LNCaP clone FGC (cell line): ENCODE data around the gene HSPA12A.
A peak's percentile ranks its signal among the peaks of the same experiment; 100 is the strongest.

Source experiments
- DNase-seq: peaks from one replicate; pipeline ENCODE4 v3.0.0-alpha.2; 2011; ENCODE audit warnings: low read depth
- H3K4me3 ChIP-seq: 2 replicates; pipeline ENCODE4 v1.5.1; 2011; ENCODE audit warnings: mild to moderate bottlenecking, low read depth, low read length, control low read depth
- TF ChIP-seq, protein P1 (sequence below): IDR thresholded peaks from 2 replicates; pipeline ENCODE4 v1.5.1; 2012; ENCODE audit warnings: mild to moderate bottlenecking; ENCODE audit not compliant: control insufficient read depth, insufficient read depth; ENCODE audit errors: extremely low read depth

HSPA12A gene

DNA sequence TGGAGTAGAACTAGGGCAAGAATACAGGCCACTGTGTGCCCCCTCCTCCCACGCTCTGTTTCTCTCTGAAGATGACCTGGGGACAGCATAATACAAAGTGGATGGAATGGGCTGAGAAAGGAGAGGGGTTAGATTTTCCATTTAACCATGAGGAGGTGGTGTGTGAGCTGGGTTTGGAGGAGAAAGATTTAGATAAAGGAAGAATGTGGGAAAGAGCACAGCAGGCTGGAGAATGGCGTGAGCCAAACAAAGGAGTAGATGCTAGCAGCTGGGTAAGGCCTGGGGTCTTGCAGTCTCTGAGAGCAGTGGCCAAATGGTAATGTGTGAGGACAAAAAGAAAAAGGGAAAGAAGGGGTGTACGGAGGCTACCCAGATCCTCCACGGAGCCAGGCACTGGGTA lies 113.0 kb downstream of the HSPA12A start:
- TF ChIP-seq, protein P1, sequence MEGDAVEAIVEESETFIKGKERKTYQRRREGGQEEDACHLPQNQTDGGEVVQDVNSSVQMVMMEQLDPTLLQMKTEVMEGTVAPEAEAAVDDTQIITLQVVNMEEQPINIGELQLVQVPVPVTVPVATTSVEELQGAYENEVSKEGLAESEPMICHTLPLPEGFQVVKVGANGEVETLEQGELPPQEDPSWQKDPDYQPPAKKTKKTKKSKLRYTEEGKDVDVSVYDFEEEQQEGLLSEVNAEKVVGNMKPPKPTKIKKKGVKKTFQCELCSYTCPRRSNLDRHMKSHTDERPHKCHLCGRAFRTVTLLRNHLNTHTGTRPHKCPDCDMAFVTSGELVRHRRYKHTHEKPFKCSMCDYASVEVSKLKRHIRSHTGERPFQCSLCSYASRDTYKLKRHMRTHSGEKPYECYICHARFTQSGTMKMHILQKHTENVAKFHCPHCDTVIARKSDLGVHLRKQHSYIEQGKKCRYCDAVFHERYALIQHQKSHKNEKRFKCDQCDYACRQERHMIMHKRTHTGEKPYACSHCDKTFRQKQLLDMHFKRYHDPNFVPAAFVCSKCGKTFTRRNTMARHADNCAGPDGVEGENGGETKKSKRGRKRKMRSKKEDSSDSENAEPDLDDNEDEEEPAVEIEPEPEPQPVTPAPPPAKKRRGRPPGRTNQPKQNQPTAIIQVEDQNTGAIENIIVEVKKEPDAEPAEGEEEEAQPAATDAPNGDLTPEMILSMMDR, result no peak
- no peak overlapping the region for H3K4me3 ChIP-seq
- no peak for DNase-seq

- TF ChIP-seq, protein P1, result peak; percentile 97
- peak; percentile 4 for DNase-seq
- peak overlapping the region; percentile 48 for H3K4me3 ChIP-seq
These were observed 114.9 kb downstream of the HSPA12A start for GRCh38 chr10:116627386-116627933.

DNA sequence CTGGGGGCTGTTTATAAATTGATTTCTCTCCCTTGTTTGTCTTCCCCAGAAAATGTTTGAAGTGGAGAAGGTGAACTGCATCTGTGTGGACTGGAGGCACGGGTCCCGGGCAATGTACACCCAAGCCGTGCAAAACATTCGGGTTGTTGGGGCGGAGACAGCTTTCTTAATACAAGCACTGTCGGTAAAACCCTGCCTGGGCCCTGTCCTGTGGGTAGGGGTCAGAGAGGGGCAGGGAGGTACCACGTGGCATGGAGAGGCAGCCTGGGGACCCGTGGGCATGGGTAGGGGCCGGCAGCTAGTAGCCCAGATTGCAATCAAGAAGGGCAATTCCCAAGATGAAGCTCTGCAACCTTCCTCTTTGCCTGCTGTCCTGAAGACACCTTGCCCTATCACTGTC lies 115.6 kb downstream of the HSPA12A start:
- DNase-seq, result no peak
- no peak overlapping the region for H3K4me3 ChIP-seq
- TF ChIP-seq, protein P1, result no peak

DNA sequence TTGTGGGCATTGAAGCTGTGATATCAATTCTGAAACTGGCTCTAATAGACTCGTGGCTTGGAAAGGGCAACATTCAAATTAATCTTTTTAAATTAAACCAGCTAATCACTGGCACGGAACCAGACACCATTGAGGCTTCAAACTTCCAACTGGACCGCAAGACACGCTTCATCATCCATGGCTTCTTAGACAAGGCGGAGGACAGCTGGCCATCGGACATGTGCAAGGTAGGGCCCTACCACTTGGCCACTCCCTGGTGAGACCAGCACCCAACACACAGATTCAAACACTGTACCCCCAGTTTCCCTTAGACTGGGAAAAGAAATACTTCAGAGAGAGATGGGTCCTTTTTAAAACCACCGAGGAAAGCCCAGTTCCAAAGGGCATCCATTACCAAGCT lies 116.5 kb downstream of the HSPA12A start:
- H3K4me3 ChIP-seq, result no peak overlapping the region
- DNase-seq, result no peak
- TF ChIP-seq, protein P1, result no peak

DNA sequence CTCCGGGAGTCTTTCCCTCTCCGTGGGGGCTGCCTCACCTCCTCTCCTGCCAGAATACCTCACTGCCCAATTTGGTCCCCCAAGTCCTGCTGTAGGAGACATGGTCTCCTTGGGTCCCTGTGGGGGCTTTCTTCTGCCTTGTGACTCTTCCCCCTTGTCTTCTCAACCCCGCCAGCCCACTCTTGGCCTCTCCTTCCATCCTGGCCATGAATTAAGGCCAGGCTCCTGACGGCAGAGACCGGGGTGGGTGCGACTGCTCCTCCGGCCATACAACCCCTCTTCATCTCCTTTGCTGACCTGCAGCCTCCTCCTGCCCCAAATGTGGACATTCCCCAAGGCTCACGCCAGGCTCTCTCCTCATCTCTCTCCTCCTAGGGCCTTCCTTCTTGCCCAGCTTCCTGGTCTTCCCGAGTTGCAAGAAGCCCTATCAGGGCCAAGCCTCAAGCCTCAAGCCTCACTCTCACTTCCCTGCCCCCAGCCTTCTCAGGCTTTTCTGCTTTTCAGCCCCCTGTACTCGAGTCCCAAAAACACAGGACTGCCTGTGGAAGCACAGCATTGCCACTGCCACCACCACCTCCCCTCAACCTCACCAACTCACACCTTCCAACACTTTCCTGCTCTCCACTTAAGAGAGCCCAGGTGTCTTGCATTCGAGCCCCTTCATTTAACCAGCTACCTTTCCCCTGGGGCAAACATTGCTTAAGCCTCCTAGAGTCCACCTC lies 120.3 kb downstream of the HSPA12A start:
- TF ChIP-seq, protein P1, result no peak
- no peak for DNase-seq
- no peak overlapping the region for H3K4me3 ChIP-seq

GRCh38 chr10:116621476-116621875 lies 120.9 kb downstream of the HSPA12A start:
- DNase-seq, result no peak
- no peak overlapping the region for H3K4me3 ChIP-seq
- TF ChIP-seq, protein P1, result no peak
